ENCODE results near the gene TMEM233. TPM values are rescaled to one million over a fixed set of nuclear protein-coding genes. Genes with fewer than 3 reads are reported as not detected.
A peak's percentile ranks its signal among the peaks of the same experiment; 100 is the strongest.

TMEM233 gene
- polyA plus RNA-seq, 1 donor, result 0.51 TPM

GRCh38 chr12:119576118-119576810 lies 17.3 kb upstream of the TMEM233 start:
- Histone ChIP-seq H3K36me3 (ENCODE audit: control insufficient read depth, insufficient read depth, low read length) (no peaks in the 10 kb centered on the region), H3K27me3 (ENCODE audit: control insufficient read depth, insufficient read depth, low read length) (no peaks in the 10 kb centered on the region), H3K4me3 (ENCODE audit: low read length) (no peak overlapping the region), H3K27ac (ENCODE audit: low read length) (no peak overlapping the region), H3K4me1 (ENCODE audit: control insufficient read depth, insufficient read depth, low read length) (no peaks in the 10 kb centered on the region), H3K9me3 (ENCODE audit: control insufficient read depth, low read depth, low read length) (no peaks in the 10 kb centered on the region)
- DNase-seq, result no peak
- no CpG with 5 or more reads among the region's 8 CpGs for WGBS (ENCODE audit: insufficient coverage, low lambda C conversion rate)

GRCh38 chr12:119576915-119577314 lies 16.7 kb upstream of the TMEM233 start:
- Histone ChIP-seq H3K4me1 (ENCODE audit: control insufficient read depth, insufficient read depth, low read length) (no peaks in the 10 kb centered on the region), H3K27me3 (ENCODE audit: control insufficient read depth, insufficient read depth, low read length) (no peaks in the 10 kb centered on the region), H3K36me3 (ENCODE audit: control insufficient read depth, insufficient read depth, low read length) (no peaks in the 10 kb centered on the region), H3K27ac (ENCODE audit: low read length) (no peak overlapping the region), H3K4me3 (ENCODE audit: low read length) (no peak overlapping the region), H3K9me3 (ENCODE audit: control insufficient read depth, low read depth, low read length) (no peaks in the 10 kb centered on the region)
- no CpG with 5 or more reads among the region's 1 CpG for WGBS (ENCODE audit: insufficient coverage, low lambda C conversion rate)
- DNase-seq, result no peak

- Histone ChIP-seq H3K4me1 (ENCODE audit: control insufficient read depth, insufficient read depth, low read length) (no peaks in the 10 kb centered on the region), H3K36me3 (ENCODE audit: control insufficient read depth, insufficient read depth, low read length) (no peaks in the 10 kb centered on the region), H3K27me3 (ENCODE audit: control insufficient read depth, insufficient read depth, low read length) (no peaks in the 10 kb centered on the region), H3K27ac (ENCODE audit: low read length) (no peak overlapping the region), H3K9me3 (ENCODE audit: control insufficient read depth, low read depth, low read length) (no peaks in the 10 kb centered on the region), H3K4me3 (ENCODE audit: low read length) (no peak overlapping the region)
- WGBS (ENCODE audit: insufficient coverage, low lambda C conversion rate), result no CpG with 5 or more reads among the region's 2 CpGs
- DNase-seq, result no peak
These were observed 15.5 kb upstream of the TMEM233 start for GRCh38 chr12:119578112-119578511.

GRCh38 chr12:119589097-119589496 lies 4.5 kb upstream of the TMEM233 start:
- Histone ChIP-seq H3K27ac (ENCODE audit: low read length) (no peak overlapping the region), H3K36me3 (ENCODE audit: control insufficient read depth, insufficient read depth, low read length) (no peaks in the 10 kb centered on the region), H3K27me3 (ENCODE audit: control insufficient read depth, insufficient read depth, low read length) (peaks cover 15% of the 10 kb centered on the region), H3K9me3 (ENCODE audit: control insufficient read depth, low read depth, low read length) (no peaks in the 10 kb centered on the region), H3K4me3 (ENCODE audit: low read length) (no peak overlapping the region), H3K4me1 (ENCODE audit: control insufficient read depth, insufficient read depth, low read length) (no peaks in the 10 kb centered on the region)
- WGBS (ENCODE audit: insufficient coverage, low lambda C conversion rate), result 80% methylated on average over 1 of the region's 1 CpG
- no peak for DNase-seq

GRCh38 chr12:119589634-119590033 lies 3.9 kb upstream of the TMEM233 start:
- DNase-seq, result no peak
- 71% methylated on average over 1 of the region's 4 CpGs for WGBS (ENCODE audit: insufficient coverage, low lambda C conversion rate)
- Histone ChIP-seq H3K27ac (ENCODE audit: low read length) (no peak overlapping the region), H3K27me3 (ENCODE audit: control insufficient read depth, insufficient read depth, low read length) (peaks cover 21% of the 10 kb centered on the region), H3K9me3 (ENCODE audit: control insufficient read depth, low read depth, low read length) (no peaks in the 10 kb centered on the region), H3K4me1 (ENCODE audit: control insufficient read depth, insufficient read depth, low read length) (no peaks in the 10 kb centered on the region), H3K36me3 (ENCODE audit: control insufficient read depth, insufficient read depth, low read length) (no peaks in the 10 kb centered on the region), H3K4me3 (ENCODE audit: low read length) (no peak overlapping the region)

GRCh38 chr12:119592232-119592631 lies 1.3 kb upstream of the TMEM233 start:
- H3K27me3 ChIP-seq (ENCODE audit: control insufficient read depth, insufficient read depth, low read length), result peaks cover 41% of the 10 kb centered on the region
- H3K4me3 ChIP-seq (ENCODE audit: low read length), result no peak overlapping the region
- H3K27ac ChIP-seq (ENCODE audit: low read length), result no peak overlapping the region
- no peak for DNase-seq
- H3K9me3 ChIP-seq (ENCODE audit: control insufficient read depth, low read depth, low read length), result no peaks in the 10 kb centered on the region
- no peaks in the 10 kb centered on the region for H3K4me1 ChIP-seq (ENCODE audit: control insufficient read depth, insufficient read depth, low read length)
- no peaks in the 10 kb centered on the region for H3K36me3 ChIP-seq (ENCODE audit: control insufficient read depth, insufficient read depth, low read length)
- no CpG with 5 or more reads among the region's 2 CpGs for whole genome bisulfite sequencing (ENCODE audit: insufficient coverage, low lambda C conversion rate)

- Histone ChIP-seq H3K27ac (ENCODE audit: low read length) (no peak overlapping the region), H3K4me3 (ENCODE audit: low read length) (peak overlapping the region; percentile 16), H3K27me3 (ENCODE audit: control insufficient read depth, insufficient read depth, low read length) (peaks cover 41% of the 10 kb centered on the region), H3K4me1 (ENCODE audit: control insufficient read depth, insufficient read depth, low read length) (no peaks in the 10 kb centered on the region), H3K36me3 (ENCODE audit: control insufficient read depth, insufficient read depth, low read length) (no peaks in the 10 kb centered on the region), H3K9me3 (ENCODE audit: control insufficient read depth, low read depth, low read length) (no peaks in the 10 kb centered on the region)
- DNase-seq, result no peak
- no CpG with 5 or more reads among the region's 22 CpGs for WGBS (ENCODE audit: insufficient coverage, low lambda C conversion rate)
These were observed 791 bp downstream of the TMEM233 start for GRCh38 chr12:119594399-119594730.

- no peak for DNase-seq
- H3K4me3 ChIP-seq (ENCODE audit: low read length), result peak overlapping the region; percentile 16
- no peaks in the 10 kb centered on the region for H3K9me3 ChIP-seq (ENCODE audit: control insufficient read depth, low read depth, low read length)
- no peaks in the 10 kb centered on the region for H3K36me3 ChIP-seq (ENCODE audit: control insufficient read depth, insufficient read depth, low read length)
- H3K4me1 ChIP-seq (ENCODE audit: control insufficient read depth, insufficient read depth, low read length), result no peaks in the 10 kb centered on the region
- no peak overlapping the region for H3K27ac ChIP-seq (ENCODE audit: low read length)
- no CpG with 5 or more reads among the region's 49 CpGs for WGBS (ENCODE audit: insufficient coverage, low lambda C conversion rate)
- peaks cover 41% of the 10 kb centered on the region for H3K27me3 ChIP-seq (ENCODE audit: control insufficient read depth, insufficient read depth, low read length)
These were observed 1.3 kb downstream of the TMEM233 start for GRCh38 chr12:119594772-119595445.

- Histone ChIP-seq H3K9me3 (ENCODE audit: control insufficient read depth, low read depth, low read length) (no peaks in the 10 kb centered on the region), H3K4me1 (ENCODE audit: control insufficient read depth, insufficient read depth, low read length) (no peaks in the 10 kb centered on the region), H3K27me3 (ENCODE audit: control insufficient read depth, insufficient read depth, low read length) (peaks cover 35% of the 10 kb centered on the region), H3K27ac (ENCODE audit: low read length) (no peak overlapping the region), H3K4me3 (ENCODE audit: low read length) (no peak overlapping the region), H3K36me3 (ENCODE audit: control insufficient read depth, insufficient read depth, low read length) (no peaks in the 10 kb centered on the region)
- no peak for DNase-seq
- no CpG with 5 or more reads among the region's 1 CpG for WGBS (ENCODE audit: insufficient coverage, low lambda C conversion rate)
These were observed 4.6 kb downstream of the TMEM233 start for GRCh38 chr12:119598159-119598558.

- DNase-seq, result no peak
- H3K9me3 ChIP-seq (ENCODE audit: control insufficient read depth, low read depth, low read length), result no peaks in the 10 kb centered on the region
- no peaks in the 10 kb centered on the region for H3K4me1 ChIP-seq (ENCODE audit: control insufficient read depth, insufficient read depth, low read length)
- no peaks in the 10 kb centered on the region for H3K36me3 ChIP-seq (ENCODE audit: control insufficient read depth, insufficient read depth, low read length)
- peaks cover 1% of the 10 kb centered on the region for H3K27me3 ChIP-seq (ENCODE audit: control insufficient read depth, insufficient read depth, low read length)
- H3K27ac ChIP-seq (ENCODE audit: low read length), result no peak overlapping the region
- WGBS (ENCODE audit: insufficient coverage, low lambda C conversion rate), result no CpG with 5 or more reads among the region's 7 CpGs
- H3K4me3 ChIP-seq (ENCODE audit: low read length), result no peak overlapping the region
These were observed 8.5 kb downstream of the TMEM233 start for GRCh38 chr12:119601877-119602733.

Measured in large intestine (tissue), 3 donors.